Effector CD4-positive, alpha-beta T cell (primary cell): ENCODE results near the gene SMARCD1.

Experiments
- DNase-seq: peaks from one replicate; pipeline ENCODE4 v3.0.0-alpha.2; 2020
- total RNA-seq: gene quantifications from one replicate; lab custom pipeline; 2026; lab: John Stamatoyannopoulos, UW

SMARCD1 gene
- 70.5 reads per million, percentile 76 among the genes with 10 or more reads in this experiment for total RNA-seq

GRCh38 chr12:50084775-50085614 is at the start of gene SMARCD1:
Gene SMARCD1 (plus strand): TSS chr12:50085342. CDS start chr12:50085370, 28 bp downstream.
- DNase-seq, result peak; percentile 81

- no peak for DNase-seq
Measured at GRCh38 chr12:50038336-50038735, 46.8 kb upstream of the SMARCD1 start.

- DNase-seq, result peak; percentile 78
Measured at GRCh38 chr12:50039151-50039835, 45.8 kb upstream of the SMARCD1 start.

GRCh38 chr12:50040657-50041056 is 44.5 kb upstream of the SMARCD1 start:
- no peak for DNase-seq

- no peak for DNase-seq
Measured at GRCh38 chr12:50041062-50041860, 43.9 kb upstream of the SMARCD1 start.

GRCh38 chr12:50041962-50042361 is 43.2 kb upstream of the SMARCD1 start:
- DNase-seq, result no peak

GRCh38 chr12:50042693-50043092 is 42.4 kb upstream of the SMARCD1 start:
- no peak for DNase-seq

GRCh38 chr12:50043308-50043707 is 41.8 kb upstream of the SMARCD1 start:
- no peak for DNase-seq

GRCh38 chr12:50043854-50044253 is 41.3 kb upstream of the SMARCD1 start:
- no peak for DNase-seq

GRCh38 chr12:50047693-50048250 is 37.4 kb upstream of the SMARCD1 start:
- DNase-seq, result no peak

GRCh38 chr12:50049254-50050118 is 35.7 kb upstream of the SMARCD1 start:
- no peak for DNase-seq

- DNase-seq, result no peak
Measured at GRCh38 chr12:50050119-50050385, 35.1 kb upstream of the SMARCD1 start.

GRCh38 chr12:50050410-50051098 is 34.6 kb upstream of the SMARCD1 start:
- no peak for DNase-seq

- no peak for DNase-seq
Measured at GRCh38 chr12:50051101-50051806, 33.9 kb upstream of the SMARCD1 start.

GRCh38 chr12:50052544-50052943 is 32.6 kb upstream of the SMARCD1 start:
- DNase-seq, result no peak

GRCh38 chr12:50052964-50053363 is 32.2 kb upstream of the SMARCD1 start:
- DNase-seq, result no peak

- no peak for DNase-seq
Measured at GRCh38 chr12:50053583-50053982, 31.6 kb upstream of the SMARCD1 start.

GRCh38 chr12:50055831-50056638 is 29.1 kb upstream of the SMARCD1 start:
- peak; percentile 31 for DNase-seq

- no peak for DNase-seq
Measured at GRCh38 chr12:50056639-50056976, 28.5 kb upstream of the SMARCD1 start.
